Liver (tissue), 9 donors: Measurements from ENCODE around the gene L3MBTL1. TPM values are rescaled to one million over a fixed set of nuclear protein-coding genes. Genes with fewer than 3 reads are reported as not detected.

ENCODE experiments used
- DNase-seq: peaks from one replicate; pipeline ENCODE4 v3.0.0-alpha.2; 2017; ENCODE audit warnings: low spot score
- H3K27ac ChIP-seq, 2 donors: one replicate each; pipeline ENCODE4 v1.7.0; 2013; ENCODE audit warnings: inconsistent platforms in 2 of 2, low read length in 2 of 2, control low read depth in 1 of 2, low read depth in 1 of 2, mild to moderate bottlenecking in 1 of 2
- H3K27me3 ChIP-seq, 4 donors: one replicate each; pipeline versions ENCODE4 v1.6.1 to v1.7.0; 2013; ENCODE audit warnings: low read length in 3 of 4, inconsistent platforms in 1 of 4, mild to moderate bottlenecking in 1 of 4, moderate library complexity in 1 of 4; ENCODE audit not compliant: control insufficient read depth in 4 of 4, insufficient read depth in 4 of 4
- H3K36me3 ChIP-seq, 4 donors: one replicate each; pipeline versions ENCODE4 v1.6.1 to v1.7.0; 2013; ENCODE audit warnings: low read length in 3 of 4, mild to moderate bottlenecking in 3 of 4, low read depth in 1 of 4, moderate library complexity in 1 of 4; ENCODE audit not compliant: control insufficient read depth in 4 of 4, insufficient read depth in 3 of 4
- H3K4me1 ChIP-seq, 4 donors: one replicate each; pipeline versions ENCODE4 v1.6.1 to v1.7.0; 2013; ENCODE audit warnings: low read length in 3 of 4, mild to moderate bottlenecking in 3 of 4, moderate library complexity in 1 of 4; ENCODE audit not compliant: control insufficient read depth in 4 of 4, insufficient read depth in 4 of 4
- H3K4me3 ChIP-seq, 3 donors: one replicate each; pipeline versions ENCODE4 v1.6.1 to v1.7.0; 2013; ENCODE audit warnings: low read length in 3 of 3, control low read depth in 1 of 3, low read depth in 1 of 3, mild to moderate bottlenecking in 1 of 3
- H3K9ac ChIP-seq, 2 donors: one replicate each; pipeline ENCODE4 v1.7.0; 2013; ENCODE audit warnings: low read length in 2 of 2, mild to moderate bottlenecking in 2 of 2, moderate library complexity in 2 of 2, control low read depth in 1 of 2, low read depth in 1 of 2
- H3K9me3 ChIP-seq, 4 donors: one replicate each; pipeline versions ENCODE4 v1.6.1 to v1.7.0; 2013; ENCODE audit warnings: low read length in 3 of 4; ENCODE audit not compliant: control insufficient read depth in 4 of 4
- CTCF ChIP-seq: fragments of 150-350 bp; IDR thresholded peaks from 2 replicates; pipeline ENCODE4 v1.5.1; 2017; ENCODE audit warnings: improper control_type of control experiment, low read depth, low read length; ENCODE audit not compliant: missing input control
- EGR1 ChIP-seq, 2 donors: IDR thresholded peaks; 2 replicates each; pipeline ENCODE4 v1.6.1; 2016 to 2018; ENCODE audit warnings: antibody characterized with exemption in 2 of 2, low read depth in 2 of 2
- FOXA1 ChIP-seq: IDR thresholded peaks from 2 replicates; pipeline ENCODE4 v1.6.1; 2016; ENCODE audit warnings: antibody characterized with exemption
- FOXA2 ChIP-seq: IDR thresholded peaks from 2 replicates; pipeline ENCODE4 v1.6.1; 2016; ENCODE audit warnings: antibody characterized with exemption
- GABPA ChIP-seq, 2 donors: IDR thresholded peaks in 1 of 2; conservative IDR thresholded peaks in 1 of 2; 2 replicates each; pipeline ENCODE4 v1.6.1; 2016; ENCODE audit warnings: antibody characterized with exemption in 2 of 2, mild to moderate bottlenecking in 1 of 2, moderate library complexity in 1 of 2
- HNF4A ChIP-seq, 2 donors: conservative IDR thresholded peaks; 2 replicates each; pipeline ENCODE4 v1.6.1; 2016; ENCODE audit warnings: antibody characterized with exemption in 2 of 2, mild to moderate bottlenecking in 2 of 2
- HNF4G ChIP-seq: IDR thresholded peaks from 2 replicates; pipeline ENCODE4 v1.6.1; 2016; ENCODE audit warnings: antibody characterized with exemption
- JUND ChIP-seq, 2 donors: IDR thresholded peaks; 2 replicates each; pipeline ENCODE4 v1.6.1; 2016; ENCODE audit warnings: antibody characterized with exemption in 2 of 2
- MAX ChIP-seq: IDR thresholded peaks from 2 replicates; pipeline ENCODE4 v1.6.1; 2016; ENCODE audit warnings: antibody characterized with exemption
- NR2F2 ChIP-seq: IDR thresholded peaks from 2 replicates; pipeline ENCODE4 v1.6.1; 2016; ENCODE audit warnings: antibody characterized with exemption
- RAD21 ChIP-seq, 2 donors: IDR thresholded peaks; 2 replicates each; pipeline ENCODE4 v1.6.1; 2016; ENCODE audit warnings: antibody characterized with exemption in 2 of 2, mild to moderate bottlenecking in 2 of 2
- REST ChIP-seq: IDR thresholded peaks from 2 replicates; pipeline ENCODE4 v1.6.1; 2016; ENCODE audit warnings: antibody characterized with exemption, mild to moderate bottlenecking
- RXRA ChIP-seq, 2 donors: IDR thresholded peaks; 2 replicates each; pipeline ENCODE4 v1.6.1; 2017 to 2018; ENCODE audit warnings: antibody characterized with exemption in 2 of 2, mild to moderate bottlenecking in 1 of 2
- SP1 ChIP-seq: IDR thresholded peaks from 2 replicates; pipeline ENCODE4 v1.6.1; 2018; ENCODE audit warnings: antibody characterized with exemption, mild to moderate bottlenecking
- TAF1 ChIP-seq: conservative IDR thresholded peaks from 2 replicates; pipeline ENCODE4 v1.6.1; 2016; ENCODE audit warnings: antibody characterized with exemption, mild to moderate bottlenecking
- YY1 ChIP-seq: IDR thresholded peaks from 2 replicates; pipeline ENCODE4 v1.6.1; 2016; ENCODE audit warnings: antibody characterized with exemption, mild to moderate bottlenecking
- WGBS: extraction: QIAGEN DNeasy Blood & Tissue Kit; methylation state at CpG from one replicate; pipeline ENCODE4 v1.1.7; 2013; 5-methylcytosine and 5-hydroxymethylcytosine counted together
- polyA plus RNA-seq, 2 donors: library from polyadenylated mRNA; stranded (reverse) in 1 of 2; unstranded in 1 of 2; fragments of 200-250 nt in 1 of 2; fragments of >200 nt in 1 of 2; fragmentation: Nextera tagmentation in 1 of 2; extraction: Ambion mirVana in 1 of 2; gene quantifications; one replicate each; pipeline versions ENCODE4 v1.2.1 to v1.2.3, GENCODE V29; 2013 to 2015
- total RNA-seq, 2 donors: library from RNA; depleted of rRNA; stranded (reverse); fragments of >200 nt; gene quantifications; one replicate each; pipeline ENCODE4 v1.2.3, GENCODE V29; 2014
- TF ChIP-seq, protein P1 (sequence below): IDR thresholded peaks from 2 replicates; pipeline ENCODE4 v1.6.1; 2016; ENCODE audit warnings: antibody characterized with exemption
- donor health status: healthy.
- donor health status: healthy.
- donor health status: healthy.
- donor health status: healthy.
- donor health status: healthy.

Gene L3MBTL1
- total and polyA plus RNA-seq, 4 donors, result 0.45 to 5.6 (median 2.0) TPM

DNA sequence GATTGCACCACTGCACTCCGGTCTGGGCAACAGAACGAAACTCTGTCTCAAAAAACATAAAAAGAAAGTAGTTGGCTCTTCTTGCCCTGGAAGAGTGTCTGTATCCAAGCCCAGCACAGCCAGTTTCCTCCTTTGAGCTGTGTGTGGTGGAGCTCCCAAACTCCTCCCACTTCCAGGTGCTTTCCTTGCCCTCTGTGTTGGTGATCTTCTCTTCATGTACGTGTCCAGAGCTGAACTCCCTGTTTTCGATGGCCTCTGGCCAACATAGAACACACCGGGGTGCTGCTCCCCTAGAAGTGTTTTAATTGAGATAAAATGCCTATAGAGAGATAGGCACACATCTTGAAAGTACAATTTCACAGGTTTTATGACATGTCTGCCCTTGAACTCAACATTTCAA lies 34.7 kb downstream of the L3MBTL1 start:
- H3K9me3 ChIP-seq, result no peaks in the 10 kb centered on the region
- H3K27ac ChIP-seq, result no peak overlapping the region
- H3K4me3 ChIP-seq, result no peak overlapping the region
- H3K36me3 ChIP-seq, result no peaks in the 10 kb centered on the region
- H3K4me1 ChIP-seq, result peaks cover 9 to 21% (median 15%) of the 10 kb centered on the region in 4 donors
- DNase-seq, result no peak
- TF ChIP-seq MAX (no peak), EGR1 (IDR thresholded peaks at IDR 0.05; ENCODE audit: low read depth in 2 of 2) (no peak), YY1 (no peak), HNF4G (no peak), FOXA2 (no peak), JUND (IDR thresholded peaks at IDR 0.05) (no peak), FOXA1 (no peak), REST (no peak), RAD21 (IDR thresholded peaks at IDR 0.05) (no peak), CTCF (no peak), GABPA (IDR thresholded peaks at IDR 0.05 in 1 of 2, conservative IDR thresholded peaks at IDR 0.05 in 1 of 2) (no peak), TAF1 (no peak), NR2F2 (no peak), SP1 (no peak)
- TF ChIP-seq, protein P1, sequence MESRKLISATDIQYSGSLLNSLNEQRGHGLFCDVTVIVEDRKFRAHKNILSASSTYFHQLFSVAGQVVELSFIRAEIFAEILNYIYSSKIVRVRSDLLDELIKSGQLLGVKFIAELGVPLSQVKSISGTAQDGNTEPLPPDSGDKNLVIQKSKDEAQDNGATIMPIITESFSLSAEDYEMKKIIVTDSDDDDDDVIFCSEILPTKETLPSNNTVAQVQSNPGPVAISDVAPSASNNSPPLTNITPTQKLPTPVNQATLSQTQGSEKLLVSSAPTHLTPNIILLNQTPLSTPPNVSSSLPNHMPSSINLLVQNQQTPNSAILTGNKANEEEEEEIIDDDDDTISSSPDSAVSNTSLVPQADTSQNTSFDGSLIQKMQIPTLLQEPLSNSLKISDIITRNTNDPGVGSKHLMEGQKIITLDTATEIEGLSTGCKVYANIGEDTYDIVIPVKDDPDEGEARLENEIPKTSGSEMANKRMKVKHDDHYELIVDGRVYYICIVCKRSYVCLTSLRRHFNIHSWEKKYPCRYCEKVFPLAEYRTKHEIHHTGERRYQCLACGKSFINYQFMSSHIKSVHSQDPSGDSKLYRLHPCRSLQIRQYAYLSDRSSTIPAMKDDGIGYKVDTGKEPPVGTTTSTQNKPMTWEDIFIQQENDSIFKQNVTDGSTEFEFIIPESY, result no peak
- H3K9ac ChIP-seq, result no peak overlapping the region
- no peaks in the 10 kb centered on the region for H3K27me3 ChIP-seq
- 81% methylated on average over 5 of the region's 5 CpGs for WGBS

DNA sequence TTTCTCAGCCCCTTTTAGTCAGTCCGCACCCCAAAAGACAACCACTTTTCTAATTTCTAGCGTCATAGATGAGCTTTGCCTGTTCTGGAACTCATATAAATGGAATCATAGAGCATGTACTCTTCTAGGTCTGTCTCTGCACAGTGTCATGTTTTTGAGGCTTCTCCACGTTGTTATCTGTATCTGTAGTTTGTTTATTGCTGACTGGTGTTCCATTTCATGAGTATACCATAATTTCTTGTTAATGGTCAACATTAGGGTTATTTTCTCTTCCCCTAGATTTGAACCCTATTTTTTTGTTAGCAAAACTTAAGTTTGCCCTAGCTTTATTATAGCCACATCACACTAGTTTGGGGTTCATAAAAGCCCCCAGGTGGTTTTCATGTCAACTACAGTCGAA lies 35.2 kb downstream of the L3MBTL1 start:
- Histone ChIP-seq H3K27me3 (no peaks in the 10 kb centered on the region), H3K9ac (no peak overlapping the region), H3K4me1 (peaks cover 10 to 24% (median 17%) of the 10 kb centered on the region in 4 donors), H3K27ac (no peak overlapping the region), H3K4me3 (no peak overlapping the region), H3K36me3 (no peaks in the 10 kb centered on the region), H3K9me3 (no peaks in the 10 kb centered on the region)
- 82% methylated on average over 4 of the region's 4 CpGs for WGBS
- TF ChIP-seq EGR1 (IDR thresholded peaks at IDR 0.05; ENCODE audit: low read depth in 2 of 2) (no peak), REST (no peak), MAX (no peak), TAF1 (no peak), SP1 (no peak), HNF4A (conservative IDR thresholded peaks at IDR 0.05) (no peak), RXRA (IDR thresholded peaks at IDR 0.05) (no peak)
- TF ChIP-seq, protein P1, result no peak
- DNase-seq, result no peak
